IMR-90 (cell line): ENCODE data around the gene NUP42. TPM values are rescaled to one million over a fixed set of nuclear protein-coding genes. Genes with fewer than 3 reads are reported as not detected.

Source experiments
- ATAC-seq: fragments of 200-7000 bp; cut with Tn5 transposase; 2 replicates; pipeline ENCODE4 v1.9.1; 2020; ENCODE audit warnings: low read depth, mild to moderate bottlenecking, moderate library complexity
- BruUV-seq: library from RNA; stranded (reverse); fragments of 400-500 nt; replicated peaks from 2 replicates; lab custom pipeline; 2021; lab: Mats Ljungman, UMichigan
- CTCF ChIA-PET: fragments of 300-600 bp; formaldehyde crosslinking; extraction: SDS; loops from one replicate; lab custom pipeline; 2021; ENCODE audit warnings: antibody characterized with exemption; lab: Yijun Ruan, JAX
- POLR2A ChIA-PET: fragments of 300-600 bp; sonication (Branson Sonifier 250); formaldehyde crosslinking; loops from one replicate; lab custom pipeline; 2022; ENCODE audit warnings: antibody characterized with exemption; ENCODE audit not compliant: unreplicated experiment; lab: Charles Lee
- DNase-seq: peaks from one replicate; pipeline ENCODE4 v3.0.0; 2013
- H2AFZ ChIP-seq: replicated peaks from 2 replicates; pipeline ENCODE3; 2013; ENCODE audit warnings: low read length, mild to moderate bottlenecking; ENCODE audit not compliant: poor library complexity
- H2AK5ac ChIP-seq: 2 replicates; pipeline ENCODE4 v1.6.1; 2013; ENCODE audit warnings: low read depth, low read length, inconsistent platforms
- H2AK9ac ChIP-seq: replicated peaks from 2 replicates; pipeline ENCODE3; 2013; ENCODE audit warnings: mild to moderate bottlenecking, low read depth, low read length, moderate library complexity; ENCODE audit not compliant: poor library complexity
- H2BK120ac ChIP-seq: 2 replicates; pipeline ENCODE4 v1.6.1; 2013; ENCODE audit warnings: low read depth, low read length, inconsistent platforms
- H2BK15ac ChIP-seq: 3 replicates; pipeline ENCODE4 v1.6.1; 2013; ENCODE audit warnings: low read depth, low read length, inconsistent platforms
- H2BK20ac ChIP-seq: 2 replicates; pipeline ENCODE4 v1.6.1; 2013; ENCODE audit warnings: low read depth, mild to moderate bottlenecking, inconsistent platforms, low read length, moderate library complexity
- H2BK5ac ChIP-seq: 2 replicates; pipeline ENCODE4 v1.6.1; 2013; ENCODE audit warnings: mild to moderate bottlenecking, low read depth, low read length, inconsistent platforms; ENCODE audit not compliant: poor library complexity, severe bottlenecking
- H3K14ac ChIP-seq: replicated peaks from 2 replicates; pipeline ENCODE4 v1.6.1; 2013; ENCODE audit warnings: low read depth, low read length, inconsistent platforms
- H3K18ac ChIP-seq: 2 replicates; pipeline ENCODE4 v1.6.1; 2013; ENCODE audit warnings: low read depth, low read length, control low read depth
- H3K23ac ChIP-seq: 2 replicates; pipeline ENCODE4 v1.6.1; 2013; ENCODE audit warnings: low read depth, low read length, inconsistent platforms
- H3K27ac ChIP-seq: 2 replicates; pipeline ENCODE4 v1.5.1; 2013; ENCODE audit warnings: mild to moderate bottlenecking, control low read depth, low read length; ENCODE audit not compliant: insufficient read depth
- H3K27me3 ChIP-seq: 2 replicates; pipeline ENCODE4 v1.6.1; 2013; ENCODE audit warnings: low read length; ENCODE audit not compliant: control insufficient read depth, insufficient read depth
- H3K36me3 ChIP-seq: 2 replicates; pipeline ENCODE4 v1.6.1; 2013; ENCODE audit warnings: low read length, mixed read lengths; ENCODE audit not compliant: control insufficient read depth, insufficient read depth
- H3K4ac ChIP-seq: 2 replicates; pipeline ENCODE4 v1.6.1; 2013; ENCODE audit warnings: low read depth, low read length, inconsistent platforms
- H3K4me1 ChIP-seq: 2 replicates; pipeline ENCODE4 v1.6.1; 2013; ENCODE audit warnings: low read length, mixed read lengths; ENCODE audit not compliant: control insufficient read depth, insufficient read depth
- H3K4me2 ChIP-seq: 2 replicates; pipeline ENCODE4 v1.6.1; 2013; ENCODE audit warnings: low read depth, mild to moderate bottlenecking, control low read depth, low read length, moderate library complexity
- H3K4me3 ChIP-seq: 2 replicates; pipeline ENCODE4 v1.5.1; 2013; ENCODE audit warnings: low read depth, mild to moderate bottlenecking, control low read depth, low read length, moderate library complexity; ENCODE audit not compliant: insufficient read depth
- H3K56ac ChIP-seq: 2 replicates; pipeline ENCODE4 v1.6.1; 2013; ENCODE audit warnings: low read length, inconsistent platforms; ENCODE audit not compliant: insufficient read depth; ENCODE audit errors: extremely low read depth
- H3K79me1 ChIP-seq, 2 experiments: 2 replicates each; pipeline ENCODE4 v1.6.1; 2013; ENCODE audit warnings: low read length in 2 of 2, inconsistent platforms in 1 of 2, low read depth in 1 of 2
- H3K9ac ChIP-seq: 2 replicates; pipeline ENCODE4 v1.6.1; 2013; ENCODE audit warnings: low read depth, low read length, control low read depth
- H3K9me1 ChIP-seq: 2 replicates; pipeline ENCODE4 v1.6.1; 2013; ENCODE audit warnings: low read length, inconsistent platforms; ENCODE audit not compliant: insufficient read depth
- H3K9me3 ChIP-seq: 2 replicates; pipeline ENCODE4 v1.6.1; 2013; ENCODE audit warnings: low read length; ENCODE audit not compliant: control insufficient read depth, insufficient read depth
- H4K20me1 ChIP-seq: 2 replicates; pipeline ENCODE4 v1.6.1; 2013; ENCODE audit warnings: low read length, inconsistent platforms; ENCODE audit not compliant: insufficient read depth
- H4K5ac ChIP-seq: 2 replicates; pipeline ENCODE4 v1.6.1; 2013; ENCODE audit warnings: mild to moderate bottlenecking, low read depth, low read length, control low read depth
- H4K8ac ChIP-seq, 2 experiments: 2 replicates each; pipeline ENCODE4 v1.6.1; 2013; ENCODE audit warnings: low read depth in 2 of 2, low read length in 2 of 2, control low read depth in 1 of 2, inconsistent platforms in 1 of 2
- H4K91ac ChIP-seq: 2 replicates; pipeline ENCODE4 v1.6.1; 2013; ENCODE audit warnings: low read depth, low read length, inconsistent platforms; ENCODE audit not compliant: insufficient read depth
- WGBS, 2 experiments: methylation state at CpG; one replicate each; pipeline versions ENCODE4 v1.1.5 to v1.1.7; 2013; ENCODE audit warnings: missing lambda C conversion rate in 2 of 2; ENCODE audit not compliant: insufficient read length in 1 of 2; ENCODE audit errors: extremely low coverage in 2 of 2; 5-methylcytosine and 5-hydroxymethylcytosine counted together
- dilution Hi-C: fragments of 300-500 bp; cut with HindIII; formaldehyde crosslinking; loops from one replicate; pipeline ENCODE4 v1.14.3; 2018; ENCODE audit warnings: low sequenced_read_pairs; ENCODE audit not compliant: unreplicated experiment
- in situ Hi-C: fragments of 300-500 bp; cut with MboI; formaldehyde crosslinking; loops from 3 replicates; pipeline ENCODE4 v1.14.3; 2019; ENCODE audit warnings: low sequenced_read_pairs, inconsistent platforms, mixed read lengths
- intact Hi-C: fragments of 100-400 bp; cut with micrococcal nuclease; formaldehyde crosslinking; loops from 2 replicates; pipeline ENCODE4 v1.10.0; 2022
- polyA plus RNA-seq, 3 experiments: library from polyadenylated mRNA; depleted of rRNA; stranded (reverse); fragments of >200 nt; gene quantifications; 2 replicates each; pipeline ENCODE4 v1.2.3, GENCODE V29; 2012; ENCODE audit warnings: low replicate concordance in 1 of 3
- total RNA-seq: library from RNA; depleted of rRNA; stranded (reverse); fragments of >200 nt; gene quantifications from 2 replicates; pipeline ENCODE4 v1.2.3, GENCODE V29; 2012
- TF ChIP-seq, protein P1 (sequence below): fragments of 150-350 bp; IDR thresholded peaks from 2 replicates; pipeline ENCODE4 v1.6.1; 2016; ENCODE audit warnings: low read depth, mild to moderate bottlenecking, low read length, moderate library complexity, borderline replicate concordance
- TF ChIP-seq, protein P2 (sequence below): fragments of 150-350 bp; IDR thresholded peaks from 2 replicates; pipeline ENCODE4 v1.6.1; 2017; ENCODE audit warnings: mild to moderate bottlenecking, antibody characterized with exemption, low read length, low read depth

NUP42 gene
- total and polyA plus RNA-seq, 2 of the 4 experiments (the other 2 are of a cell fraction), result 17.3 to 22.6 TPM

DNA sequence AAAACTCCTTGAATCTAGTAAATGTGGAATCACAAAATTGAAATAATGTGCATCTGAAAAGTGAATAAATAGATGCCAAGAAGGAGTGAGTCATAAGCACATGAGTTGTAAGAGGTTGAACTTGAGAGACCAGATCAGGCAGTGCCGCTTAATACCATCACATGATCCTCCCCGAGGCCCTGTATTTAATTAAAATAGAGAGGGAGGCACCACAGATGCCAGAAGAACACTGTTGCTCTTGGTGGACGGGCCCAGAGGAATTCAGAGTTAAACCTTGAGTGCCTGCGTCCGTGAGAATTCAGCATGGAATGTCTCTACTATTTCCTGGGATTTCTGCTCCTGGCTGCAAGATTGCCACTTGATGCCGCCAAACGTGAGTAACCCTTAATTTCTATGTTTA is 64.7 kb downstream of the NUP42 start, which contains the start of gene GPNMB:
GPNMB (plus strand) TSS at position 221 of the 400 bp plus-strand sequence; CDS start at position 304, 83 bp downstream.
- H3K4me2 ChIP-seq, result no peak within 1 kb of the TSS; the same call in 1 of the 2 replicates
- H3K4me3 ChIP-seq, result no peak within 1 kb of the TSS
- H3K27ac ChIP-seq, result no peak within 1 kb of the TSS
- H2BK20ac ChIP-seq, result no peak within 1 kb of the TSS
- H2BK5ac ChIP-seq, result no peak within 1 kb of the TSS
- TF ChIP-seq, protein P1, sequence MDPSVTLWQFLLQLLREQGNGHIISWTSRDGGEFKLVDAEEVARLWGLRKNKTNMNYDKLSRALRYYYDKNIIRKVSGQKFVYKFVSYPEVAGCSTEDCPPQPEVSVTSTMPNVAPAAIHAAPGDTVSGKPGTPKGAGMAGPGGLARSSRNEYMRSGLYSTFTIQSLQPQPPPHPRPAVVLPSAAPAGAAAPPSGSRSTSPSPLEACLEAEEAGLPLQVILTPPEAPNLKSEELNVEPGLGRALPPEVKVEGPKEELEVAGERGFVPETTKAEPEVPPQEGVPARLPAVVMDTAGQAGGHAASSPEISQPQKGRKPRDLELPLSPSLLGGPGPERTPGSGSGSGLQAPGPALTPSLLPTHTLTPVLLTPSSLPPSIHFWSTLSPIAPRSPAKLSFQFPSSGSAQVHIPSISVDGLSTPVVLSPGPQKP, result no peak
- TF ChIP-seq, protein P2, sequence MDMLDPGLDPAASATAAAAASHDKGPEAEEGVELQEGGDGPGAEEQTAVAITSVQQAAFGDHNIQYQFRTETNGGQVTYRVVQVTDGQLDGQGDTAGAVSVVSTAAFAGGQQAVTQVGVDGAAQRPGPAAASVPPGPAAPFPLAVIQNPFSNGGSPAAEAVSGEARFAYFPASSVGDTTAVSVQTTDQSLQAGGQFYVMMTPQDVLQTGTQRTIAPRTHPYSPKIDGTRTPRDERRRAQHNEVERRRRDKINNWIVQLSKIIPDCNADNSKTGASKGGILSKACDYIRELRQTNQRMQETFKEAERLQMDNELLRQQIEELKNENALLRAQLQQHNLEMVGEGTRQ, result peak; percentile 31; the same call in 1 of the 2 replicates
- ATAC-seq, result peak; percentile 60
- H3K56ac ChIP-seq, result no peak within 1 kb of the TSS
- BruUV-seq, result no TSS peak
- no peaks in the 10 kb centered on the region; the same call in 1 of the 2 replicates for H3K4me1 ChIP-seq
- no peak within 1 kb of the TSS for H3K4ac ChIP-seq
- CTCF ChIA-PET, result no interaction called here
- H3K36me3 ChIP-seq, result no peaks in the 10 kb centered on the region
- H2BK15ac ChIP-seq, result no peak within 1 kb of the TSS
- no peak within 1 kb of the TSS for H3K9ac ChIP-seq
- no peak within 1 kb of the TSS for H3K14ac ChIP-seq
- H4K20me1 ChIP-seq, result no peaks in the 10 kb centered on the region
- in situ Hi-C loops, result no loop called here
- H4K91ac ChIP-seq, result no peak within 1 kb of the TSS
- H3K27me3 ChIP-seq, result peaks cover 42% of the 10 kb centered on the region
- H3K23ac ChIP-seq, result no peak within 1 kb of the TSS
- H2BK120ac ChIP-seq, result no peak within 1 kb of the TSS
- no peaks in the 10 kb centered on the region for H3K9me1 ChIP-seq
- H3K18ac ChIP-seq, result no peak within 1 kb of the TSS
- no peak within 1 kb of the TSS for H4K5ac ChIP-seq
- 88% methylated on average over 3 of the region's 7 CpGs; no CpG with 5 or more reads in 1 of the 2 experiments for WGBS, 2 experiments
- DNase-seq, result peak; percentile 58
- H2AFZ ChIP-seq, result peak within 1 kb of the TSS; percentile 86
- H3K79me1 ChIP-seq, result no peaks in the 10 kb centered on the region
- dilution Hi-C loops, result no loop called here
- POLR2A ChIA-PET, result no interaction called here
- no peak within 1 kb of the TSS for H4K8ac ChIP-seq
- no peak within 1 kb of the TSS for H2AK9ac ChIP-seq
- no peak within 1 kb of the TSS for H2AK5ac ChIP-seq
- peaks cover 2% of the 10 kb centered on the region; the same call in 1 of the 2 replicates for H3K9me3 ChIP-seq
- intact Hi-C loops, result no loop called here
